ENCODE results near the gene PML. TPM values are rescaled to one million over a fixed set of nuclear protein-coding genes. Genes with fewer than 3 reads are reported as not detected.
A peak's percentile ranks its signal among the peaks of the same experiment; 100 is the strongest.

The PML gene
- total RNA-seq, 1 donor from 2014 or later, result 19.1 TPM

GRCh38 chr15:73951601-73952000, 42.9 kb upstream of the PML start:
- TF ChIP-seq CTCF (IDR thresholded peaks at IDR 0.05; ENCODE audit: borderline replicate concordance), result no peak
- peaks cover 53% of the 10 kb centered on the region for H3K4me1 ChIP-seq
- no peak overlapping the region for H3K4me3 ChIP-seq
- H3K27me3 ChIP-seq (ENCODE audit: low read depth), result no peaks in the 10 kb centered on the region
- peak overlapping the region; percentile 95 for H3K27ac ChIP-seq (replicated peaks)
- no peak for DNase-seq
- peaks cover 14% of the 10 kb centered on the region for H3K36me3 ChIP-seq
- H3K9me3 ChIP-seq (replicated peaks), result no peaks in the 10 kb centered on the region
- intact Hi-C loops (cut with micrococcal nuclease), result no loop called here

- Histone ChIP-seq H3K27ac (replicated peaks) (peak overlapping the region; percentile 95), H3K36me3 (peaks cover 7% of the 10 kb centered on the region), H3K4me3 (no peak overlapping the region), H3K4me1 (peaks cover 56% of the 10 kb centered on the region), H3K9me3 (replicated peaks) (no peaks in the 10 kb centered on the region), H3K27me3 (ENCODE audit: low read depth) (no peaks in the 10 kb centered on the region)
- TF ChIP-seq CTCF (IDR thresholded peaks at IDR 0.05; ENCODE audit: borderline replicate concordance), result no peak
- no peak for DNase-seq
- intact Hi-C loops (cut with micrococcal nuclease), result no loop called here
These were observed 42.2 kb upstream of the PML start for GRCh38 chr15:73952171-73952912.

GRCh38 chr15:73952913-73953750, 41.4 kb upstream of the PML start:
- Histone ChIP-seq H3K27me3 (ENCODE audit: low read depth) (no peaks in the 10 kb centered on the region), H3K36me3 (peaks cover 4% of the 10 kb centered on the region), H3K4me1 (peaks cover 56% of the 10 kb centered on the region), H3K27ac (replicated peaks) (peak overlapping the region; percentile 95), H3K4me3 (no peak overlapping the region), H3K9me3 (replicated peaks) (no peaks in the 10 kb centered on the region)
- TF ChIP-seq CTCF (IDR thresholded peaks at IDR 0.05; ENCODE audit: borderline replicate concordance), result no peak
- intact Hi-C loops (cut with micrococcal nuclease), result no loop called here
- DNase-seq, result no peak

GRCh38 chr15:73954188-73955145, 40.0 kb upstream of the PML start:
- H3K9me3 ChIP-seq (replicated peaks), result no peaks in the 10 kb centered on the region
- no peak for DNase-seq
- TF ChIP-seq CTCF (IDR thresholded peaks at IDR 0.05; ENCODE audit: borderline replicate concordance), result no peak
- no peak overlapping the region for H3K4me3 ChIP-seq
- intact Hi-C loops (cut with micrococcal nuclease), result no loop called here
- no peaks in the 10 kb centered on the region for H3K36me3 ChIP-seq
- no peak overlapping the region for H3K27ac ChIP-seq (replicated peaks)
- peaks cover 56% of the 10 kb centered on the region for H3K4me1 ChIP-seq
- no peaks in the 10 kb centered on the region for H3K27me3 ChIP-seq (ENCODE audit: low read depth)

GRCh38 chr15:73955326-73955725, 39.2 kb upstream of the PML start:
- H3K36me3 ChIP-seq, result no peaks in the 10 kb centered on the region
- H3K4me3 ChIP-seq, result no peak overlapping the region
- no peak overlapping the region for H3K27ac ChIP-seq (replicated peaks)
- no peak for TF ChIP-seq CTCF (IDR thresholded peaks at IDR 0.05; ENCODE audit: borderline replicate concordance)
- intact Hi-C loops (cut with micrococcal nuclease), result no loop called here
- H3K9me3 ChIP-seq (replicated peaks), result no peaks in the 10 kb centered on the region
- peaks cover 54% of the 10 kb centered on the region for H3K4me1 ChIP-seq
- DNase-seq, result no peak
- no peaks in the 10 kb centered on the region for H3K27me3 ChIP-seq (ENCODE audit: low read depth)
